Measurements from ENCODE around the gene ANKH. TPM values are rescaled to one million over a fixed set of nuclear protein-coding genes. Genes with fewer than 3 reads are reported as not detected.

Gene ANKH
- polyA plus RNA-seq, 1 donor (not counting 4 experiments of a cell fraction or from before 2014, with no cell fraction given) = 13.8 TPM

DNA sequence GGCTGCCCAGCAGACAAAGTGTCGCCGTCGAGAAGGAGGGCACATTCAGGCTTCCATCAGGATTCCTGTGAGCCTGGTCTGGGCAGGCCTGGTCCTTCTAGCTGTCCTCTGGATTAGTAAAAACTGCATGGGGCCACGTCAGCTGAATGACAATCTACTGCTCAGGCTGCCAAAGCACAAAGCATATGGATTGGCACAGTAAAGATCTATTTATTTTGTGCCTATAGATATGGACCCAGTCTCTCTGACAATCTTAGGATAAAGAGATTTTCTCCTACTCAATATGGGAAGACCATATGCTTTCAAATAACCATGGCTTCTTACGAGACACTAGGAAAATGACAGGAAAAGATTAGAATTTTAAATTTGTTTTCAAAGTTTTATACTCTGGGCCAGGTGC is 24.1 kb downstream of the ANKH start:
- dilution Hi-C loops (cut with MboI; ENCODE audit: extremely low pct_ligation_motif_present, low sequenced_read_pairs) = no loop called here

DNA sequence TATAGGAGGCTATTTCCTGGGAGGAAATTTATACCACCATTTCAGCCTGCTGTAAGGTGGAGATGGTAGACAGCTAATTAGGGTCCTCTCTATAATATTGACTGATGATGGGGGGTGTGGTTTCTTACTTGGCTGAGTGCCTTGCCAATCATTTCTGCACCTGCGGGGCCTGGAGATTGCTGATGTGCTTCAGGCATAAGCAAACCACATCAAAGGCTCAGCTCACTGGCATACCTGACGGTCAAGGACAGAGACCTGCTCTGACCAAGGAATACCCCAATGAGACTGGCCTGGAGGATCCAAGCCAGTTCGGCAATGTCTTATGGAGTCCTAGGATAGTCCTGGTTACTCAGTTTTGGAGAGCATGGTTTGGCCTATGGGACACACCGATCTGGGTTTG is 29.5 kb downstream of the ANKH start:
- H3K4me1 ChIP-seq (ENCODE audit: control insufficient read depth, extremely low read depth, insufficient read depth, low read length) = peaks cover 2% of the 10 kb centered on the region
- H3K27me3 ChIP-seq (ENCODE audit: control insufficient read depth, extremely low read depth, insufficient read depth, low read length) = no peaks in the 10 kb centered on the region
- no peak overlapping the region for H3K4me2 ChIP-seq (ENCODE audit: control insufficient read depth, extremely low read depth, insufficient read depth, low read depth, low read length)
- H3K36me3 ChIP-seq (ENCODE audit: control insufficient read depth in 2 of 2, extremely low read depth in 1 of 2, insufficient read depth in 2 of 2, low read length in 2 of 2) = no peaks in the 10 kb centered on the region
- FAIRE-seq = no peak
- no peak overlapping the region for H3K9ac ChIP-seq (ENCODE audit: control insufficient read depth, extremely low read depth, insufficient read depth, low read length)
- H3K79me2 ChIP-seq (ENCODE audit: control insufficient read depth, insufficient read depth, low read length) = no peaks in the 10 kb centered on the region
- H2AFZ ChIP-seq (ENCODE audit: control insufficient read depth, low read length) = no peak overlapping the region
- H4K20me1 ChIP-seq (ENCODE audit: control insufficient read depth, extremely low read depth, insufficient read depth, low read length) = no peaks in the 10 kb centered on the region
- DNase-seq (ENCODE audit: low read depth, low spot score) = no peak
- dilution Hi-C loops (cut with MboI; ENCODE audit: extremely low pct_ligation_motif_present, low sequenced_read_pairs) = no loop called here
- no peaks in the 10 kb centered on the region for H3K9me3 ChIP-seq (ENCODE audit: control insufficient read depth, low read depth, low read length)
- TF ChIP-seq EZH2 (IDR thresholded peaks at IDR 0.05; ENCODE audit: low read length) = no peak
- TF ChIP-seq, protein P1, sequence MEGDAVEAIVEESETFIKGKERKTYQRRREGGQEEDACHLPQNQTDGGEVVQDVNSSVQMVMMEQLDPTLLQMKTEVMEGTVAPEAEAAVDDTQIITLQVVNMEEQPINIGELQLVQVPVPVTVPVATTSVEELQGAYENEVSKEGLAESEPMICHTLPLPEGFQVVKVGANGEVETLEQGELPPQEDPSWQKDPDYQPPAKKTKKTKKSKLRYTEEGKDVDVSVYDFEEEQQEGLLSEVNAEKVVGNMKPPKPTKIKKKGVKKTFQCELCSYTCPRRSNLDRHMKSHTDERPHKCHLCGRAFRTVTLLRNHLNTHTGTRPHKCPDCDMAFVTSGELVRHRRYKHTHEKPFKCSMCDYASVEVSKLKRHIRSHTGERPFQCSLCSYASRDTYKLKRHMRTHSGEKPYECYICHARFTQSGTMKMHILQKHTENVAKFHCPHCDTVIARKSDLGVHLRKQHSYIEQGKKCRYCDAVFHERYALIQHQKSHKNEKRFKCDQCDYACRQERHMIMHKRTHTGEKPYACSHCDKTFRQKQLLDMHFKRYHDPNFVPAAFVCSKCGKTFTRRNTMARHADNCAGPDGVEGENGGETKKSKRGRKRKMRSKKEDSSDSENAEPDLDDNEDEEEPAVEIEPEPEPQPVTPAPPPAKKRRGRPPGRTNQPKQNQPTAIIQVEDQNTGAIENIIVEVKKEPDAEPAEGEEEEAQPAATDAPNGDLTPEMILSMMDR (optimal IDR thresholded peaks at IDR 0.05 in 1 of 3, IDR thresholded peaks at IDR 0.05 in 1 of 3, conservative IDR thresholded peaks at IDR 0.05 in 1 of 3; ENCODE audit: extremely low read depth in 1 of 3, insufficient read depth in 2 of 3, low read length in 3 of 3) = no peak
- H3K9me1 ChIP-seq (ENCODE audit: control insufficient read depth, extremely low read depth, insufficient read depth, low read length) = no peaks in the 10 kb centered on the region
- no peak overlapping the region for H3K27ac ChIP-seq (ENCODE audit: control insufficient read depth, insufficient read depth, low read length)
- H3K4me3 ChIP-seq (ENCODE audit: control insufficient read depth in 2 of 3, extremely low read depth in 1 of 3, insufficient read depth in 2 of 3, low read depth in 1 of 3, low read length in 3 of 3) = no peak overlapping the region

More for the DNA sequence above, 24.1 kb downstream of the ANKH start:
- H3K9ac ChIP-seq (ENCODE audit: control insufficient read depth, extremely low read depth, insufficient read depth, low read length) = no peak overlapping the region
- no peaks in the 10 kb centered on the region for H3K79me2 ChIP-seq (ENCODE audit: control insufficient read depth, insufficient read depth, low read length)
- FAIRE-seq = no peak
- peaks cover 23% of the 10 kb centered on the region for H3K4me1 ChIP-seq (ENCODE audit: control insufficient read depth, extremely low read depth, insufficient read depth, low read length)
- H3K4me3 ChIP-seq (ENCODE audit: control insufficient read depth in 2 of 3, extremely low read depth in 1 of 3, insufficient read depth in 2 of 3, low read depth in 1 of 3, low read length in 3 of 3) = no peak overlapping the region
- no peak overlapping the region for H3K4me2 ChIP-seq (ENCODE audit: control insufficient read depth, extremely low read depth, insufficient read depth, low read depth, low read length)
- no peaks in the 10 kb centered on the region for H3K9me1 ChIP-seq (ENCODE audit: control insufficient read depth, extremely low read depth, insufficient read depth, low read length)
- no peaks in the 10 kb centered on the region for H3K36me3 ChIP-seq (ENCODE audit: control insufficient read depth in 2 of 2, extremely low read depth in 1 of 2, insufficient read depth in 2 of 2, low read length in 2 of 2)
- no peak for DNase-seq (ENCODE audit: low read depth, low spot score)
- H4K20me1 ChIP-seq (ENCODE audit: control insufficient read depth, extremely low read depth, insufficient read depth, low read length) = no peaks in the 10 kb centered on the region
- H3K27ac ChIP-seq (ENCODE audit: control insufficient read depth, insufficient read depth, low read length) = no peak overlapping the region
- H2AFZ ChIP-seq (ENCODE audit: control insufficient read depth, low read length) = no peak overlapping the region
- no peaks in the 10 kb centered on the region for H3K27me3 ChIP-seq (ENCODE audit: control insufficient read depth, extremely low read depth, insufficient read depth, low read length)
- no peak for TF ChIP-seq EZH2 (IDR thresholded peaks at IDR 0.05; ENCODE audit: low read length)
- TF ChIP-seq, protein P1 (optimal IDR thresholded peaks at IDR 0.05 in 1 of 3, IDR thresholded peaks at IDR 0.05 in 1 of 3, conservative IDR thresholded peaks at IDR 0.05 in 1 of 3; ENCODE audit: extremely low read depth in 1 of 3, insufficient read depth in 2 of 3, low read length in 3 of 3) = no peak
- H3K9me3 ChIP-seq (ENCODE audit: control insufficient read depth, low read depth, low read length) = no peaks in the 10 kb centered on the region
